ENCODE results near the gene IMMP2L.
"Not testable (repeated sequence)": the region's sequence is repeated elsewhere in the genome, so short reads cannot be mapped to it uniquely, and the experiment has no call there.

DNA sequence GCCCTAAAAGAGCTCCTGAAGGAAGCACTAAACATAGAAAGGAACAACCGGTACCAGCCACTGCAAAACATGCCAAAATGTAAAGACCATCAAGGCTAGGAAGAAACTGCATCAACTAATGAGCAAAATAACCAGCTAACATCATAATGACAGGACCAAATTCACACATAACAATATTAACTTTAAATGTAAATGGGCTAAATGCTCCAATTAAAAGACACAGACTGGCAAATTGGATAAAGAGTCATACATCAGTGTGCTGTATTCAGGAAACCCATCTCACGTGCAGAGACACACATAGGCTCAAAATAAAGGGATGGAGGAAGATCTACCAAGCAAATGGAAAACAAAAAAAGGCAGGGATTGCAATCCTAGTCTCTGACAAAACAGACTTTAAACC, 60.5 kb downstream of the IMMP2L start:
- TF ChIP-seq, protein P1, sequence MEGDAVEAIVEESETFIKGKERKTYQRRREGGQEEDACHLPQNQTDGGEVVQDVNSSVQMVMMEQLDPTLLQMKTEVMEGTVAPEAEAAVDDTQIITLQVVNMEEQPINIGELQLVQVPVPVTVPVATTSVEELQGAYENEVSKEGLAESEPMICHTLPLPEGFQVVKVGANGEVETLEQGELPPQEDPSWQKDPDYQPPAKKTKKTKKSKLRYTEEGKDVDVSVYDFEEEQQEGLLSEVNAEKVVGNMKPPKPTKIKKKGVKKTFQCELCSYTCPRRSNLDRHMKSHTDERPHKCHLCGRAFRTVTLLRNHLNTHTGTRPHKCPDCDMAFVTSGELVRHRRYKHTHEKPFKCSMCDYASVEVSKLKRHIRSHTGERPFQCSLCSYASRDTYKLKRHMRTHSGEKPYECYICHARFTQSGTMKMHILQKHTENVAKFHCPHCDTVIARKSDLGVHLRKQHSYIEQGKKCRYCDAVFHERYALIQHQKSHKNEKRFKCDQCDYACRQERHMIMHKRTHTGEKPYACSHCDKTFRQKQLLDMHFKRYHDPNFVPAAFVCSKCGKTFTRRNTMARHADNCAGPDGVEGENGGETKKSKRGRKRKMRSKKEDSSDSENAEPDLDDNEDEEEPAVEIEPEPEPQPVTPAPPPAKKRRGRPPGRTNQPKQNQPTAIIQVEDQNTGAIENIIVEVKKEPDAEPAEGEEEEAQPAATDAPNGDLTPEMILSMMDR (conservative IDR thresholded peaks at IDR 0.05; ENCODE audit: low read length) = not testable (repeated sequence)
- TF ChIP-seq EZH2phosphoT487 (IDR thresholded peaks at IDR 0.05; ENCODE audit: borderline replicate concordance) = not testable (repeated sequence)

All from Loucy (cell line).